Upper lobe of left lung (tissue), 4 donors: ENCODE measurements around the gene GALNT14.

Experiments
- EP300 ChIP-seq, 4 donors: sonication (generic); formaldehyde crosslinking; IDR thresholded peaks; one replicate each; pipeline ENCODE4 v1.5.1; 2017; ENCODE audit warnings: antibody characterized with exemption in 4 of 4, control low read depth in 2 of 4
- POLR2A ChIP-seq, 4 donors: fragments of 450-650 bp; IDR thresholded peaks; one replicate each; pipeline ENCODE4 v1.5.1; 2016 to 2017; ENCODE audit warnings: antibody characterized with exemption in 4 of 4, mild to moderate bottlenecking in 2 of 4

DNA sequence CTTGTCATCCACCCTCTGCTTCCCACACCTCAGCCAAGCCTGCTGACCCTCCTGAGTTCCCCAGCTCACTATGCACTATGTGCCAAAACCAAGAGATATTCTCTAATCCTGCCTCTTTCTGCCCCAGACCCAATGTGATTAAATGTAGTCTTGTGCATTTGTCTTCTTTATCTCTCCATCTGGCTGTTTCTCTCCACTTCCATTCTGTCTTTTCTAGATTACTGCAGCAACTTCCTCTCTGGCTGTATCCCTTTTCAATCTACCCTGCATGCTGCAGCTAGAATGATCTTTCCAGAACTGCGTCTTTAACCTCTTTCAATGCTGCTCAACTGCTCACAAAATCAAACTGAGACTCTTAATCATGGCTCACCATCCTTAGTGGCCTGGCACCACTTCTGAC lies 164.1 kb downstream of the GALNT14 start:
- TF ChIP-seq POLR2A (IDR thresholded peaks at IDR 0.05): no peak
- no peak for TF ChIP-seq EP300 (IDR thresholded peaks at IDR 0.05)
